ENCODE measurements around the gene ZNF385C.
"Not testable (repeated sequence)": the region's sequence is repeated elsewhere in the genome, so short reads cannot be mapped to it uniquely, and the experiment has no call there.

The ZNF385C gene

GRCh38 chr17:42050393-42051012, 47.8 kb downstream of the ZNF385C start, which contains the start of gene C17orf113:
Gene C17orf113, minus strand, starts transcription at chr17:42050601. Its CDS starts 7,225 bp downstream, at chr17:42043376.
- DNase-seq (ENCODE audit: low read depth): peak; percentile 22

DNA sequence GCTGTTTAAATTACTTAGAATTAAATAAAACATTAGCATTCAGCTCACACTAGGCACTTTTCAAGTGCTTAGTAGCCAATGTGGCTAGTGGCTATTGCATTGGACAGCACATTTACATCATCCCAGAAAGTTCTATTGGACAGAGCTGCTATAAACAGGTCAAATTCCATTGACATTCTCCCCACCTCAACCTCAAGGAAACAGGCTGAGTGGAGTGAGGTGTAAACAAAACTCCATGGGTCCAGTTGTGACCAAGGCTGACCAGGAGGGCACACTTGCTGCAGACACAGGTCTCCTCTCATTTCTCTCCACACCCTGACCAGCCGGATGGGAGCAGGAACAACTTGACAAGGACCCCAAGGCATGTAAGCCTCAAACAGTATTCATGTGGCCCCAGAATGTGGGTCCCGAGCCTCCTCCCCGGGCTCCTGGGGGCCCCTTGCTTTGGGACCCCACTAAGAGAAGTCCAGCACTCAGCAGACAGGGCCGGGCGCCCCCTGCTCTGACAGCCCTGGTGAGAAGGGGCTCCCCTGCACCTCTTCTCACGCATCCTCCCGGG, 48.4 kb downstream of the ZNF385C start:
- no peak for DNase-seq (ENCODE audit: low read depth)

DNA sequence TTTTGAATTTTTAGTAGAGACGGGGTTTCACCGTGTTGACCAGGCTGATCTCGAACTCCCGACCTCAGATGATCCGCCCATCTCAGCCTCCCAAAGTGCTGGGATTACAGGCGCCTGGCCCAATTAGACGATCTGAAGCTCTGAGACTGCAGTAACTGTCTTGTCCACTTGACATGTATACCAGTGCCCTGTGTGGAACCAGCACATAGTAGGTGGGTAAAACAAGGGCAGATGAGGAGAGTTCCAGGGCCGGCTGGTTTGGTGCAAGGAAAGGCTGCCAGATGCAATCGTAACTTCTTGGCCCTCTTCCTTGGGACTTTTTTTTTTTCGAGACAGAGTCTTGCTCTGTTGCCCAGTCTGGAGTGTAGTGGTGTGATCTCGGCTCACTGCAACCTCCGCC, 50.9 kb downstream of the ZNF385C start:
- DNase-seq (ENCODE audit: low read depth): no peak

- DNase-seq (ENCODE audit: low read depth): no peak
Observed at GRCh38 chr17:42045719-42046118, 52.6 kb downstream of the ZNF385C start.

DNA sequence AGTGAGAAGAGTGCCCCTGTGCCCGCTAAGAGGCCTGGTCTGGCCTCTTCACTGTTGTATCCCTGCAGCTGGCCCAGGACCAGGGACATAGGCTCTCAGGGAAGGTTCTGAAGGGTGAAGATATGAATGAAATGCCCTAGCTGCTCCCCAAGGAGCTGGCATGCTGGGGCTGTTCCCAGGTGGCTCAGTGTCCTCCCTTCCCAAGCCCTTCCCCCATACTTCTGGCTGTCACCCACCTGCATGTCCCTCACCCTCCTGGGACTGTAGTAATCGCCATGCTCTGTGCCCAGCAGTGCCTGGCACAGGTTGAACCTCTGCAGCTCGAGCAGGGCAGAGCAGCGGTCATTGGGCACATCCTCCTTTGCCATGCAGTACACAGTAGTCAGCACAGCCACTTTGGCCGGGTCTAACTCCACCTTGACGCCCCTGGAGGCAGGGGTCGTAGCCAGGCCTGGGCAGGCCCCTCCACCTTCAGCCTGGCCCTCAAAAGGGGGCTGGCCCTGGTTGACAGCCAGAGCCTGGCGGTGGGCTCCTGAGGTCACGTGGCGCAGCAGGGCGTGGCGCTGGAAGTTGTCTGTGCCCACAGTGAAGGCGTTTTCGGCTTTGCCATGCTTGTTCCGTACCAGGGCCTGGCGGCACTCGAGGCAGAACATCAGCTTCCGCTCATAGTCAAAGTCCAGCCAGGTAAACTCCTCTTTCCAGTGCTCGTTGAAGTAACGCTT, 55.5 kb downstream of the ZNF385C start:
- no peak for DNase-seq (ENCODE audit: low read depth)

GRCh38 chr17:42041619-42042018, 56.7 kb downstream of the ZNF385C start:
- DNase-seq (ENCODE audit: low read depth): no peak

- DNase-seq (ENCODE audit: low read depth): no peak
Observed at GRCh38 chr17:42040818-42041217, 57.5 kb downstream of the ZNF385C start.

DNA sequence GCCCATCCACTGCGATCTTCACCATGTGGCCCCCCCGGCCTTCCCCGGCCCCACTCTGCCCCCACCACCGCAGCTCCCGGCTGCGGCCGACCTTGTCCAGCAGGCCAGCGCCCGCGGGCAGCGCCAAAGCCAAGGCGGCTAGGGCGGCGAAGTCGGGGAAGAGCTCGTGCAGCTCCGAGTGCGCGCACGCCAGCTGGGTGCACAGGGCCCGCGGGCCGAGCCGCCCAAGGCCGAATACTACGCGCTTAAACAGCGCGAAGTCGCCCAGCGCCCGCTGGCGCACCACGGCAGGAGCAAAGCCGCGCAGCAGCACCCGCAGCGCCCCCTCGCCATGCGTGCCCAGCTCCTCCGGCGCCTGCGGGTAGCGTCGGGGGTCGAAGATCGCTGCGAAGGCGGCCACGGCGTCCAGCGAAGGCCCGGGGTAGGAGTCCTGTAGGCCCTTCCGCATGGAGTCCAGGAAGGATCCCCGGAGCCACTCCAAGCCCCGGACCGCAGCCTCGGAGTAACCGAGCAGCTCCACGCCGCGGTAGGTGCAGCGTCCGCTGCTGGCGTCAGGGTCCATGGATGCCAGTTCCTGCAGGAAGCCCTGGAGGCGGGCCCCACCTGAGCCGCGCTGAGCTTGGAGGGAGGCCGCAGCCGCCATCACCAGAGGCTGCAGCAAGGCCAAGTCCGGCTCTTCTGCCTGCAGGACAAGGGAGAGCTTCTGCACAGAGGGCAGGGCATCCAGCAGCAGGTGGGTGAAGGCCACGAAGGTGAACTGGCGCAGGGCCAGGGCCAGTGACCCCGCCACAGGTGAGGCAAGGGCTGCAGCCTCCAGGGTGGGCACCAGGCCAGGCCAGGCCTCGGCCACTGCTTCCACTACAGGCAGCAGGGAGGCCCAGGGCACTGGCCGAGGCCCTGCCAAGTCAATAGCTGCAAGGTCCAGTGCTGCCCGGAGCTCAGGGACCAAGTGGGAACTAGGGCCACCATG, 58.2 kb downstream of the ZNF385C start:
- DNase-seq (ENCODE audit: low read depth): no peak

- no peak for DNase-seq (ENCODE audit: low read depth)
Observed at GRCh38 chr17:42038221-42038973, 59.9 kb downstream of the ZNF385C start.

- no peak for DNase-seq (ENCODE audit: low read depth)
Observed at GRCh38 chr17:42034059-42034458, 64.2 kb downstream of the ZNF385C start.

- no peak for DNase-seq (ENCODE audit: low read depth)
Observed at GRCh38 chr17:42031584-42031983, 66.7 kb downstream of the ZNF385C start.

- DNase-seq (ENCODE audit: low read depth): no peak
Observed at GRCh38 chr17:42028791-42029127, 69.5 kb downstream of the ZNF385C start.

DNA sequence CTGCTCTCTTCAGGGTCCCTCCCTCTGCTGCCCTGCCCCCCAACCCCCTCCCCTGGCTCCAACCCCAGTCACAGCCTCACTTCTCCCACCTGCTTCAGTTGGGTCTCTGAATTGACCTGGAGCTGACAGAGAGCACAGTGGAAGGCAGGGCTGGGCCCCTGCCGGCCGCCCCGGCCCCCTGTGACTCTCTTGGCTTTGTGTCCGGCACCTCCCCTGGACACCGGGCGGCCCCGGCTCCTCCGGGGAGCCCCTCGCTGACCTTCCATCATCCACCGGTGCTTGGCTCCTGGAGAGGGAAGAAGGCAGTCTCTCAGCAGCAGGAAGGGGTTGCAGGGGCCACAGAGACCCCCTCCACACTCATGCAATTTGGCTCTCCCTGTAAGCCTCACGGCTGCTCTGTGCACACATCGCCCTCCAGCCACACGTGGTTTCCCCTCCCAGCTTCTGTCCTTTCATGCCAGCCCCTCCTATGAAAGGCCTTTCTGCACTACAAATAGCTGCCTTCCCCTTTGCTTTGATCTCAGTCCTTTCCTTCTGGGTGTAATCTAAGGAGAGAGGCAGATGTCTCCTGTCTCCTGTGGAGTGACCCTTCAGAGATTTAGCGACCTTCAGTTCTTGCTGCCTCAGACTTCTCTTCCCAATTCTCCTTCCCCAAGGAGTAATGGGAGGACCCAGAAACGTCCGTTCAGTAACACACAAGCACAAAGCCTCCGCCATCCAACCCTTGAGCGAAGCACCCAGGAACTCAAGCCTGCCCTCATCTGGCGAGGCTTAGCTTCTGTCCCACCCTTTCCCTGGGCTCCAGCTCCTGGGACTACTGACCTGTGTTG, 70.1 kb downstream of the ZNF385C start:
- no peak for DNase-seq (ENCODE audit: low read depth)

DNA sequence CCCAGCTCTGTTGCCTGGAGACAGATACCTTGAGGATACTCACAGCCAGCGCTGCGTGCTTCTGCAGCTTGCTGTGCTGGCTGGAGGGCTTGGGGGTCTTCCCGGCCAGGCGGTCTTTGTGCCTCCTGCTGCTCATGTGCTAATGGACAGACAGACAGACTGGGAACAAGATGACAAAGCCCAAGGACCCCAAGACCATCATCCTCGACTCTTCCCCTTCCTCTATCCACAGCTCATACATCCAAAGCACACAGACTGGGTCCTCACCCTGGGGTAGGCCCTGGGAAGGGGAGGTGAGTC, 70.7 kb downstream of the ZNF385C start:
- no peak for DNase-seq (ENCODE audit: low read depth)

DNA sequence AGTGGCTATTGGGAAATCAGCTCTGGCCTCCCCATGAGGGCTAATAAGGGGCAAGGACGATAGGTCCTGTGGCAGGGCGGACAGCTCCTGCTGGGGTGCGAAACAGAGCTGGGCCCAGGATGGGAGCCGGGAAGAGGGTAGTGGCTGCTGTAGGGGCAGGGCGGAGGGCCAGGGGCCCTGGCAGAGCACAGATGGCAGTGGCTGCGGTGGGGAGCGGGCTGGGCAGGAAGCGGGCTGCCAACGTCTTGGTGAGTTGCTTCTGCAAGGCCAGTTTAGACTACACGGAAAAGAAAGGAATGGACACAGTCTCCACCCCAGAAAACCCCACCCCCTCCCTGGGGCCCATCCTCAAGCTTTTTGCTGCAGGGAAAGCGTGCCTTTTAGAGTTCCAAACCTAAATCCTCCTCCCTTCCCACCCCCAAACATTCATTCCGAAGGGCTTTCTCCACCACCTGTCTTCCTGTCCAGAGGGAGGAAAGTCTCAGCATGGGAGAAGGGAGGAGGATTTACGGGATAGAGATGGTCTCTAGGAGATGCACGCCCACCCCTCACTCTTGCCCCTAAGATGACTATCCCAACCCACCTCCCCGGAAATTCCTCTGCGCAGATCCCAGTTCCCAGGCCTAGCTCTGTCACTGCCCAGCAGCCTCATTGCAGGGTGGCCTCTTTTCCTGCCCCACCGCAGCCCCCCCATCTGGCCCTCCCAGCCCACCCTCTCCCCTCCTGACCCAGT, 71.2 kb downstream of the ZNF385C start:
- DNase-seq (ENCODE audit: low read depth): no peak

GRCh38 chr17:42025936-42026335, 72.3 kb downstream of the ZNF385C start:
- no peak for DNase-seq (ENCODE audit: low read depth)

GRCh38 chr17:42025191-42025579, 73.1 kb downstream of the ZNF385C start:
- no peak for DNase-seq (ENCODE audit: low read depth)

- no peak for DNase-seq (ENCODE audit: low read depth)
Observed at GRCh38 chr17:42023524-42024349, 74.5 kb downstream of the ZNF385C start.

- DNase-seq (ENCODE audit: low read depth): not testable (repeated sequence)
Observed at GRCh38 chr17:42020845-42021244, 77.4 kb downstream of the ZNF385C start.

Data from activated T-helper 1 cell treated with Interleukin-2 at 50 U/mL for 16 hours (primary cell).